Heart left ventricle (tissue), 16 donors: Measurements from ENCODE around the gene DDIT4L. TPM values are rescaled to one million over a fixed set of nuclear protein-coding genes. Genes with fewer than 3 reads are reported as not detected.

Source experiments
- ATAC-seq, 4 donors: fragments of 200-7000 bp; cut with Tn5 transposase; one replicate each; pipeline ENCODE4 v1.9.1; 2020 to 2022; ENCODE audit warnings: moderate library complexity in 4 of 4, mild to moderate bottlenecking in 3 of 4, moderate number of reproducible peaks in 1 of 4
- DNase-seq, 5 donors: peaks; one replicate each; pipeline ENCODE4 v3.0.0-alpha.2; 2020
- H3K27ac ChIP-seq, 12 donors: fragments of 200-600 bp; sonication (generic) in 4 of 12; one replicate each; pipeline versions ENCODE4 v1.5.0 to v1.8.0; 2016 to 2022; ENCODE audit warnings: mild to moderate bottlenecking in 2 of 12
- H3K27me3 ChIP-seq, 9 donors: fragments of 200-600 bp; sonication (generic) in 2 of 9; one replicate each; pipeline versions ENCODE4 v1.5.1 to v1.8.0; 2016 to 2022; ENCODE audit warnings: mild to moderate bottlenecking in 3 of 9
- H3K36me3 ChIP-seq, 9 donors: fragments of 200-600 bp; sonication (generic) in 2 of 9; one replicate each; pipeline versions ENCODE4 v1.5.0 to v1.8.0; 2018 to 2022; ENCODE audit warnings: mild to moderate bottlenecking in 2 of 9
- H3K4me1 ChIP-seq, 12 donors: fragments of 200-600 bp; sonication (generic) in 4 of 12; one replicate each; pipeline versions ENCODE4 v1.5.0 to v1.8.0; 2016 to 2022; ENCODE audit warnings: mild to moderate bottlenecking in 3 of 12
- H3K4me3 ChIP-seq, 12 donors: fragments of 200-600 bp; sonication (generic) in 4 of 12; one replicate each; pipeline versions ENCODE4 v1.5.0 to v1.8.0; 2017 to 2022; ENCODE audit warnings: mild to moderate bottlenecking in 9 of 12, moderate library complexity in 4 of 12
- H3K9me3 ChIP-seq, 12 donors: fragments of 200-600 bp; sonication (generic) in 4 of 12; one replicate each; pipeline versions ENCODE4 v1.5.0 to v1.8.0; 2016 to 2022; ENCODE audit warnings: mild to moderate bottlenecking in 1 of 12
- CTCF ChIP-seq, 12 donors: fragments of 200-600 bp; sonication (generic) in 4 of 12; IDR thresholded peaks; one replicate each; pipeline versions ENCODE4 v1.5.0 to v1.8.0; 2018 to 2022; ENCODE audit warnings: antibody characterized with exemption in 12 of 12, mild to moderate bottlenecking in 5 of 12
- POLR2A ChIP-seq, 2 donors: fragments of 450-650 bp; IDR thresholded peaks; one replicate each; pipeline ENCODE4 v1.6.1; 2017; ENCODE audit warnings: antibody characterized with exemption in 2 of 2, mild to moderate bottlenecking in 2 of 2, moderate library complexity in 2 of 2
- WGBS, 4 donors: extraction: QIAGEN DNeasy Blood & Tissue Kit in 2 of 4; methylation state at CpG; one replicate each; pipeline versions ENCODE4 v1.1.5 to v1.1.7; 2013 to 2018; 5-methylcytosine and 5-hydroxymethylcytosine counted together
- intact Hi-C, 10 donors: fragments of 100-400 bp; cut with DNase I; formaldehyde crosslinking; loops; one replicate each; pipeline versions ENCODE4 v1.11.1 to v1.14.2; 2022
- polyA plus RNA-seq, 2 donors: library from polyadenylated mRNA; stranded (reverse); fragments of 200-250 nt; gene quantifications; one replicate each; pipeline ENCODE4 v1.2.3, GENCODE V29; 2013
- total RNA-seq, 9 donors: library from RNA; depleted of rRNA in 2 of 9; stranded (reverse); fragments of >200 nt in 2 of 9; fragmentation: NEBNext Ultra II Directional in 3 of 9; extraction: Animal tissue kit (Norgen Biotek cat#: 25700) in 3 of 9; gene quantifications; one replicate each; pipeline versions ENCODE4 v1.1.0 to v1.2.4, GENCODE V29; 2016 to 2023
- donor health status: ischemic (EF 13 %, LVEDD 7.1; RV severe dilation, severe dysfunction).
- donor health status: healthy with polysubstance abuse.
- donor health status: DM: no; HTN: yes; CAD: no.
- donor health status: DM: no; HTN: no; CAD: no.
- donor health status: ischemic (EF 25% LVEDD 6.9; RV normal size, moderate dysfunction).
- donor health status: ischemic (EF 25% LVEDD 5.7; RV mildly dilated, moderate dysfunction).
- donor health status: healthy.
- donor health status: DM: yes; HTN: yes; CAD: no.
- donor health status: ischemic (EF 35%, LVEDD 5.7; RV mildly dilated, moderate dysfunction).
- donor health status: nonischemic (EF 11% LVEDD 7.7; RV severe dilation, severe dysfunction).
- donor health status: DM: yes; HTN: yes; CAD: no.
- donor health status: PGD.
- donor health status: ischemic (EF 29% LVEDD 5.4; RV normal size, mild dysfunction).
- donor health status: nonischemic (EF 23%, LVEDD 6.1; RV moderate dilation, normal function).

Gene DDIT4L
- total and polyA plus RNA-seq, 11 donors: 0.28 to 3.4 (median 0.46) TPM; not detected in 1

GRCh38 chr4:100177855-100178254 is 12.4 kb downstream of the DDIT4L start:
- Histone ChIP-seq H3K36me3 (no peaks in the 10 kb centered on the region), H3K4me3 (no peak overlapping the region), H3K4me1 (no peaks in the 10 kb centered on the region), H3K27ac (no peak overlapping the region), H3K9me3 (no peaks in the 10 kb centered on the region), H3K27me3 (no peaks in the 10 kb centered on the region)
- DNase-seq (no peak), ATAC-seq (no peak)
- TF ChIP-seq CTCF (IDR thresholded peaks at IDR 0.05) (no peak), POLR2A (IDR thresholded peaks at IDR 0.05) (no peak)
- intact Hi-C loops: no loop called here
- WGBS, 4 donors: 91 to 100% (median 94%) methylated on average over 1 of the region's 1 CpG

- Histone ChIP-seq H3K36me3 (no peaks in the 10 kb centered on the region), H3K27me3 (no peaks in the 10 kb centered on the region), H3K9me3 (no peaks in the 10 kb centered on the region), H3K4me1 (no peaks in the 10 kb centered on the region), H3K4me3 (no peak overlapping the region), H3K27ac (no peak overlapping the region)
- no peak for TF ChIP-seq POLR2A (IDR thresholded peaks at IDR 0.05)
- no peak for TF ChIP-seq CTCF (IDR thresholded peaks at IDR 0.05)
- DNase-seq (no peak), ATAC-seq (no peak)
- intact Hi-C loops: no loop called here
Measured at GRCh38 chr4:100177126-100177525, 13.1 kb downstream of the DDIT4L start.

GRCh38 chr4:100175858-100176257 is 14.4 kb downstream of the DDIT4L start:
- no peaks in the 10 kb centered on the region for H3K4me1 ChIP-seq
- H3K27me3 ChIP-seq: no peaks in the 10 kb centered on the region
- no peak for TF ChIP-seq POLR2A (IDR thresholded peaks at IDR 0.05)
- TF ChIP-seq CTCF (IDR thresholded peaks at IDR 0.05): no peak
- H3K9me3 ChIP-seq: no peaks in the 10 kb centered on the region
- H3K27ac ChIP-seq: no peak overlapping the region
- no peaks in the 10 kb centered on the region for H3K36me3 ChIP-seq
- intact Hi-C loops: no loop called here
- no peak for ATAC-seq
- no peak overlapping the region for H3K4me3 ChIP-seq
- DNase-seq: no peak
- WGBS, 4 donors: 92 to 98% (median 96%) methylated on average over 2 of the region's 2 CpGs

- no peak for TF ChIP-seq POLR2A (IDR thresholded peaks at IDR 0.05)
- no peak for TF ChIP-seq CTCF (IDR thresholded peaks at IDR 0.05)
- Histone ChIP-seq H3K9me3 (no peaks in the 10 kb centered on the region), H3K36me3 (no peaks in the 10 kb centered on the region), H3K27ac (no peak overlapping the region), H3K27me3 (no peaks in the 10 kb centered on the region), H3K4me1 (no peaks in the 10 kb centered on the region), H3K4me3 (no peak overlapping the region)
- intact Hi-C loops: no loop called here
- no peak for ATAC-seq
- no peak for DNase-seq
- WGBS, 4 donors: 75 to 86% (median 84%) methylated on average over 3 of the region's 3 CpGs
Measured at GRCh38 chr4:100174985-100175383, 15.3 kb downstream of the DDIT4L start.
